GM19025 (cell line): Measurements from ENCODE around the gene FAM111B.
"Not testable (repeated sequence)": the region's sequence is repeated elsewhere in the genome, so short reads cannot be mapped to it uniquely, and the experiment has no call there.

Experiments used
- ATAC-seq: cut with Tn5 transposase; IDR thresholded peaks from one replicate; pipeline ENCODE4 v1.9.1; 2021; ENCODE audit warnings: mild to moderate bottlenecking, low read depth, moderate library complexity; ENCODE audit not compliant: unreplicated experiment

The FAM111B gene

DNA sequence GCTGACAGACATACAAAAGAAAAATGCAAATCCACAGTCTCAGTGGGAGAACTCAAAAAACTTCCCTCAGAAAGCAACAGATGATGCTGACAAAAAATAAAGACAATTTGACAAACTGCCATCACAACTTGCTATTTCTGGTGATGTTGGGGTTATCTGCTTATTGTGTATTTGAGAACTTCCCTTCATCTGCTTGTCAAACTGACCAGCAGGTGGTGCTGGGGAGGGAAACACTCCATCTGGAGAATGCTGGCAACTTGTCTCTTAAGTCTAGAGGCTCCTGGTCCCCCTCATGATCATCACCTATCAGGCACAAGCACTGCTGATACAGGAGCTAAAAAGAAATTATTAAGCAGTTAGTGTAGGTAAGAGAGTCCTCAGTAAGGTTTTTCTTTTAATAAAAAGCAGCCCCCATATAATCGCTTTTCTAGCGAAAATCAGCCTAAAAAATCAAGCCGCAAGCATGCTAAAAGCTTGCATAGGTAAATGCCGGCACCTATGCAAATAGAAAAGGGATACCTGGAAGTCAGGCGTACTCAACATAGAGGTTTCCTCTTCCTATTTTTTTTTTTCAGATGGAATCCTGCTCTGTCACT, 9.8 kb upstream of the FAM111B start:
- no peak for ATAC-seq

DNA sequence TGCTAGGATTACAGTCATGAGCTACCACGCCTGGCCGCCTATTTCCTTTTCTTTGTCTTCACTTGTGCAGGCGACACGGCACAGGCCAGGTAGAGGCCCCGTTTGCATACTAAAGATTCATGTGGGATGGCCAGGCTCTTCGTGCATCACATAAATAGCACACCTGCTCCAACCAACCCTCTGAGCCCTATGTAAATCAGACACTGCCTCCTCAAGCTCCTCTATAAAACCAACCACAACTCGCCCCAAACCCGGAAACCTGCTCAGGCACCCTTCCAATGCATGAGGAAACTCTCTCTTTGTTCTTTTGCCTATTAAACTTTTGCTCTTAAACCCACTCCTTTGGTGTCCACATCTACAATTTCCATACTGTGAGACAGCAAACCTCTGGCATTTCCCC, 9.1 kb upstream of the FAM111B start:
- not testable (repeated sequence) for ATAC-seq

DNA sequence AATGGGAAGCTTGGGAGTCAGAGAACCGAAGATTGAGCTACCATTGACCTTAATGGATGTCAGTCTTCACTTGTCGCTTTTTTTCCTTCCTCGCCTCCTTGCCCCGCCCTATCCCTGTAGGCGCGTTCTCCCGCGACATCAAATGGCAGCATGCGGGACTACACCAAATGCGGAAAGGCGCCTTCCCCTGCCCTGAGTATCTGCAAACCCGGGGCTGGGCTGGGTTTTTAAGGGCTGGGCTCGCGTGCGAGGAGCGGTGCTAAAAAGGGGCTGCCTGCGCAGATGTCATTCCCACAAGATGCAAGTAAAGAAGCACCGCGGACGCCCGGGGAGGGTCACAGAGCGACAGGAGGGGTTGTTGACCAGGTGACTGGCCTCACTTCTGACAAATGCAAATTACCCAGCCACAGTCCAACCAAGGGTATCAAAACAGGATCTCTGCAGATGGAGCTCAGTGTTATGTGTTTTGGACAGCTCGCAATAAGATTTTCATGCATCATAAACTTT, 4.7 kb upstream of the FAM111B start:
- ATAC-seq, result peak; percentile 50

DNA sequence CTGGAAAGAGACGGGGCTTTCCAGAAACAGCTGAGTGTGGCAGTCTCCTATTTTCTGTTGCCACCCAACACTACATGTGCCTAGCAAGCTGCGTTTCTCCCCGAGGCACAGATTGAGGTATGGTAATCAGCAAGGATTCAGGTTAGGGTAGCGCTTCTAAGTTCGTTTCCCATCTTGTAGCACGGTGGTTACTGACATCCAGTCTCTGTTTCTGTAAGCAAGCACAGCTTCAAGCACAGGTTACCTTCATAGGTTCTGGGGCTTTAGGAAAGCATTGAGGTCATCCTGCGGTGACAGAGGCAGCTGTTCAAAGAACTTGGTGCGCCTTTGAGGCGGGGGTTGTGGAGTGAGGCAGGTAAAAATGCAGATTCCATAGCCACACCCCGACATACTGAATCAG, 684 bp downstream of the FAM111B start:
- peak; percentile 18 for ATAC-seq

DNA sequence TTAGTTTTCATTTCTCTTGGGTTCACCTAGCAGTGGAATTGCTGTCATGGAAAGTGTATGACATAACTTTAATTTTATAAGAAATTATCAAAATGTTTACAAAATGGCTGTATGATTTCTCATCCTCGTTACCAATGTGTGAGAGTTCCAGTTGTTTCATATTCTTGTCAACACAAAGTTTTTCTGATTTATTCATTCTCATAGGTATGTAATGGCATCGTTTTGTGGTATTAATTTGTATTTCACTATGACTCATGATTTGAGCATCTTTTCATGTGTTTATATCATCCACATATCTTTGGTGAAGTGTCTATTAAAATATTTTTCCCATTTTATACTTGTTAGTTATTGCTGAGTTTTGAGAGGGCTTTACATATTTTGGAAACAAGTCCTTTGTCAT, 5.5 kb downstream of the FAM111B start:
- ATAC-seq, result no peak

DNA sequence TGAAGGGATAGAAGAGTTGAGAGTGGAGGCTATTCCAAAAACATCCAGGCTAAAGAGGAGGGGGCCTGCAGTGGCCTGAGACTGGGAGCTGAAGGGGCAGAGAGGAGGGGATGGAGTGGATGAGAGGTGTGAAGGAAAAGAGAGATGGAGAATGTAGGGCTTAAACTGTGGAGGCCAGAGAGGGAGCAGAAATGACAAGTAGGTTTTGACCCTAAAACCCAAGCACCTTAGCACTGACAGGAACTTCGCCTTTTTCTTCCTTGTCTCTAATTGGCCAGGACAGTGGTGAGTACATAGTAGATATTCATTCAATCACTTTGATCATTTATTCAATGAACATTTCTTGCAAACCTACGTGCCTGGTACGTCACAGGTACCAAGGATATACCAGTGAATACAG, 7.3 kb downstream of the FAM111B start:
- ATAC-seq, result no peak

DNA sequence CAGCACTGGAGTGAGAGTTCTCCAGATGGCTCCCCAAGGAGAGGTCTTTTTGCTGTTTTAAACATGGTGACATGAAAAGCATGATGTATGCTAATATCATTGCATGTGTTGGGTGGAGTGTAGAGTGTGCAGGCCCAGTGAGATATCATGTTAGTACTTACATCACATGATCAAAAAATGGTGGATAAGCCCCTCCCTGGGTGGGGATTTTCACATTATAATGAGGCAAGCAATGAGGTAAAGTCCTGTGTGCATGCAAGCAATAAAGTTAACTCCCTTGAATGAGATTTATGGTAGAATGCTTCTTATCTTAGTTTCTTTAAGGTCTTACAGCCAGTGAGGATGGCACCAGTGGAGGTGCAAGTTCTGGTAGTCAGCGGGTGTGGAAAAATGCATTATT, 8.5 kb downstream of the FAM111B start:
- no peak for ATAC-seq

DNA sequence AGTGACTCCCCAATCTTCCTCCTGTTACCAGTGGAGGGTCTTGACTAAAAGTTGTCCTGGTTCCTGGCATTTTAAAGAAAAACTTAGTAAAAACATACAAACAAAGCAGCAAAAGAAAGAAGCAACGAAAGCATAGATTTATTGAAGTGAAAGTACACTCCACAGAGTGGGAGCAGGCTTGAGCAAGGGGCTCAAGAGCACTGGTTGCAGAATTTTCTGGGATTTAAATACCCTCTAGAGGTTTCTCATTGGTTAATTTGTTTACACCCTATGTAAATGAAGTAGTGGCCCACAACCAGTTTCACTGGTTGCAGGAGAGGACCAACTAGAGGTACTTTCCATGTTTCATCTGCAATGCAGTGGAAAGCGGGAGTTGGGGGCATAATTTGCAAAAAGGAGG, 10.7 kb downstream of the FAM111B start:
- ATAC-seq, result no peak

DNA sequence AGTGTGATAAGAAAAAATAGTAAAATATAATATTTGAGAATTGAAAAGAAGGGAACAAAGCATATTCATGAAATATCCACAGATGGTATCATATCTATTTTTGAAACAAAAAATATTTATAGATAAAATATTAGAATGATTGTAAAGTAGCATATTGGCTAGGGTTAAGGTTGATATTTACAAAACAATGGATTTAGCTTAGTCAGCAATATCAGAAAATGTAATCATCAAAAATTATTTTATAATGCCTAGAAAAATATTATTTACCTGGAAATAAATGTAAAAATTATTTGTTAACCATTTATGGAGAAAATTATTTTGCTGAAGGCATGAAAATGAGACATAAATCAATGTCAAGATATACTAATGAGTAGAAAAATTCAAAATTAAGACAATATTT, 12.8 kb downstream of the FAM111B start:
- no peak for ATAC-seq

DNA sequence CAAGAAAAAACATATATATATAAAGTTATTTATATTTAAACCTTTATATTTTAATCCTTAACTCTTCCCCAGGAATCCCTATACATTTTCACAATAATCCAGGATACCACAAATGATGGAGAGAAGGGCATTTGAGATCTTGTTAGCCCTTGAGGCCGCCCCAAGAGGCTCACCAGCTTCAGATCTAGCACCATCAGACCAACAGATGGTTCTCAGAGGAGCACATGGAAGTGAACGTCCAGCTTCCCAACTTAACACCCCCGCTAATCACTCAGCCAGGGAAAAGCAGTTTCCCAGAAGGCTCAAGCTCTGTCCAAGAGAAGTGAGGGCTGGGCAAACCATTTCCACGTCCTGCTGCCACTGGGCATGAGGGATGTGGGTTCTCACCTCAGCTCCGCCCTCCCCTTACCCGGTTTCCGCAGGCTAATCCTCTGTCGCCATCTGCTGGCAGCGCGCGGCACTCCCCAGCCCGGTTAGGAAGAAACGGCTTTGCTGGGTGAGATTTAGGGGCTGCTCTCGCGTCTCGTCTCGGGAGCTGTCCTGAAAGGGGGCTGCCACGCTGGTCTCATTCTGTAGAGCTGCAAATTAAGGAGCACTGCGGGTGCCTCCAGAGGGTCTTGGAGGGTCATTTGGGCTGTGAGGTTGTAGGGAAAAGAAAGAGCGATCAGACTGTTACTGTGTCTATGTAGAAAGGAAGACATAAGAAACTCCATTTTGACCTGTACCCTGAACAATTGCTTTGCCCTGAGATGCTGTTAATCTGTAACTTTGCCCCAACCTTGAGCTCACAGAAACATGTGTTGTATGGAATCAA, 28.8 kb downstream of the FAM111B start:
- ATAC-seq, result peak; percentile 96

DNA sequence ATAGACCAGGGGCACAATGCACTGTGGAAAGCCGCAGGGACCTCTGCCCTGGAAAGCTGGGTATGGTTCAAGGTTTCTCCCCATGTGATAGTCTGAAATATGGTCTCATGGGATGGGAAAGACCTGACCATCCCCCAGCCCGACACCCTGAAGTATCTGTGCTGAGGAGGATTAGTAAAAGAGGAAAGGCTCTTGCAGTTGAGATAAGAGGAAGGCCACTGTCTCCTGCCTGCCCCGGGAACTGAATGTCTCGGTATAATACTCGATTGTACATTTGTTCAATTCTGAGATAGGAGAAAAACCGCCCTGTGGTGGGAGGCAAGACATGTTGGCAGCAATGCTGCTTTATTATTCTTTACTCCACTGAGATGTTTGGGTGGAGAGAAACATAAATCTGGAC, 29.5 kb downstream of the FAM111B start:
- not testable (repeated sequence) for ATAC-seq

DNA sequence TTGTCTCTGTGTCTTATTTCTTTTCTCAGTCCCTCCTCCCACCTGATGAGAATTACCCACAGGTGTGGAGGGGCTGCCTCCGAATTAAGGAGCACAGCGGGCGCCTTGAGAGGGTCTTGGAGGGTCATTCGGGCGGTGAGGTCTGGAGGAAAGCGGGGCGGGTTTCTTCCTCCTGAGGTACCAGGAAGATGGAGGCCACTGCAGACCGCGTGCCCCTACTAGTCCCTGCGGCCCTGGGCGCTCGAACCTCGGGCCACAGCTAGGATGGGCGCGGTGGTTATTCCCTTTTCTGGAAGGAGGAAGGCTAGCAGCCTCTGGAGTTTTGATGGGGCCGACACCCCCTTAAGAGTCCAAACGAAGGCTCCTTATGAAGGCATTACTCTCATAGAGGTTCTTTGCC, 30.2 kb downstream of the FAM111B start:
- ATAC-seq, result no peak

DNA sequence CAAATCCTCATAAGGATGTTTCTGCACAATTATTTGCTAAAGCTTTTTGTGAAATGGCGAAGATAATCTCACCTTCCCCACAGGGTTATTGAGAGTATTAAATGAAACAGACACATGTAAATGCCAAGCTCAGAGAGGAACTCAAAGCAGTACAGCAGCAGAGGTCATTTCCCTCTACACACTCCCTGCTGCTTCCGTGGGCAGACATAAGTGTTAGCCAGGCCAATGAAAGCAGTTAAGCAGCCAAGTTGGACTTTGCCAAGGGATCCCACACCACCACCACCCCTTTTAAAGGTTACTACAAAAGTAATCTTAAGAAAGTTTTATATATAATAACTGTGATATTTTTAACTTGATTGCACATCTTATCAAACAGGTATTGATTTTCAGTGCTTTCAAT, 31.6 kb downstream of the FAM111B start:
- ATAC-seq, result no peak

DNA sequence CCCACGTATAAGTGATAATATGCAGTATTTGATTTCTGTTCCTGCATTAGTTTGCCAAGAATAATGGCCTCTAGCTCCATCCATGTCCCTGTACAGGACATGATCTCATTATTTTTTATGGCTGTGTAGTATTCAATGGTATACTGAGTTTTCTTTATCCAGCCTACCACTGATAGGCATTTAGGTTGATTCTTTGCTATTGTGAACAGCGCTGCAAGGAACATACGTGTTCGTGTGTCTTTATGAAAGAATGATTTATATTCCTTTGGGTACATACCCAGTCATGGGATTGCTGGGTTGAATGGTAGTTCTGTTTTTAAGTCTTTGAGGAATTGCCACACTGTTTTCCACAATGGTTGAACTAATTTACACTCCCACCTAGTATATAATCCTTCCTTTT, 34.2 kb downstream of the FAM111B start:
- no peak for ATAC-seq

DNA sequence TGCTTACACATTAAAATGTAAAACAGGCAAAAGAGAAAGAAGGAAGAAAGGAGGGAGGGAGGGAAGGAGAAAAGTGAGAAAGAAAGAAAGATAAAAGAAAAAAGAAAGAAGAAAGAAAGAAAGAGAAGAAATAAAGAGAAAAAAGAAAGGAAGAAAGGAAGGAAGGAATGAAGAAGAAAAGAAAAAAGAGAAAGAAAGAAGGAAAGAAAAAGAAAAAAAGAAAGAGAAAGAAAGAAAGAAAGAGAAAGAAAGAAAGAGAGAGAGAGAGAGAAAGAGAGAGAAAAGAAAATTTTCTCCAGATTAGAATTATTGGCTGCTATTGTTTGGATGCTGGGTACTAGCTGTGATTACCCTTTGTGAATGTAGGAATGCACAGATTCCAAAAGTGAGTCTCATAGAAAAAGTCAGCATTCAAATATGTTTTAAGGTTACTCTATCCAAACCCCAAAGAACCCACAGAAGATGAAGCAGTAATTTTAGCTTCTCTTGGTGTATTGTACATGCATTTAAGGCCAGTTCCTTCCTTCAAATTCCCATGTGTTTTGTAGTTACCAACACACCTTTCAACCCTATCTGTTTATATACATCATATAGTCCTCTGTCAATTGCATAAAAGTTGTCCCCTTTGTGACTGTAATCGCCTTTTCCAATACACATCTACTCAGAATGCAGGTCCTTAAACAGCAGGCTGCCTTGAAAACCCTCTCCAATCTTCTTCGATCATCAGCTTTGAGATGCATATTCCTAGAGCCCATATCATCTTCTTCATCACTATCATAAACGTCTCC, 34.8 kb downstream of the FAM111B start:
- no peak for ATAC-seq

DNA sequence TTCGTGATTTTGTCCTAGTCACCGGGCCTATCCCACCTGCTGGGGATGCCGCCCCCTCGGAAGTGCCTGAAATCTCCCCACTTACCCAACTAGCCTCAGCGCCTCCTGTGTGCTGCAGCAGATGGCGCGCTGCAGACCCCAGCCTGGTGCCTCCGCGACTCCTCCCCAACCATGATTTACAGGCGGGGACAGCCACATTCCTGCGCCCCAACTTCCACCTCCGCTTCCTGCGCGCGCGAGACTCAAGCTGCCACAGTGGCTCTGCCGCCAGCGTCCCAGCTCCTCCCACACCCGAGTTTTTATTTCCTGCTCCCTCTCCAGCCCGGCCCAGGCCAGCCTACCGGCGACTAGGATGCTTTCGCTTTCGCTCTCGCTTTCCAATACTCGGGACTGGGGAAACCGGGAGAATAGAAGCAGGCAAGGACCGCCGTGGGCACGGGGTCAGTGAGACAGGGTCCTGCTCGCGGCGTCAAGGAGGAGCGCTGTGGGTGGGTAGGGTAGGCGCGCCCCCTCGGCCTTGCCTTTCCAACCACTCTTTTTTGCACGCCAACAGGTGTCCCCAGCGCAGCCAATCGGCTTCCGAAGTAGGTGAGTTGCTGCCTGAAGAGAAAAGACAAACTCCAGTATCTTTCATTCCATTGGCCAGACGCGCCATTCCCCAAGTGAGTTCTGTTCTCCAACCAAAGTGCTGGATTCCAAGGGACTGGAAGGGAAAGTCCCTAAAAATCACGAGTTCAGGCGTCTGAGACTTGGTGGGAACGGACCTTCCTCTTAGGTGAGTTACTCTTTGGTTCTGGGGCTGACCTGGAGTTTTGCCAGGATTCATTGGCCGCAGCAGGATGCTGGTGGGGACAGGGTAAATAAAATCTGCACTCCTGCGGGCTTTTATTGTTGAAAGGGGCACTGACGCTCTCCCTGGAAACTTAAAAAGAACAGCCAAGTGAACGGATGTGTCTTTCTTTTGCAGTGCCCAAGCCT, 35.8 kb downstream of the FAM111B start, which contains the start of gene FAM111A:
FAM111A (plus strand) TSS at position 327 of the 978 bp plus-strand sequence. CDS start 6,017 bp downstream, outside the sequence.
- peak; percentile 75 for ATAC-seq

DNA sequence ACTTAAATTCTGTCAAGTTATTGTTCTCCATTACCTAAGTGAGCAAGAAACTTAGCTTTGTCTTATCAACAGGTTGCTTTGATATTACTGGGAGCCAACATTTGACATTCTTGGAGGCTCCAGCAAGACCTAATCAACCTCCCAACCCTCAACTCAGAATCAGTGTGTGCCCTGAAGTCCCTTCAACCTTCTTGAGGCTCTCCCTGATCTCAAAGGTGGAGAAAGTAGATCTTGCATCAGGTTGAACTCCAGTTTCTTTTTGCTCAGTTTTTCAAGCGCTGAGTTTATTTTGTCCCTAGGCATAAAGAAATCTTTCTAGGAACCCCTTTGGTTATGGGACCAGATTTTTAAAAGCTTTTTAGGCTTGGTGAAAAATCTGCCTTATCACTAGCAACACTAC, 37.1 kb downstream of the FAM111B start:
- no peak for ATAC-seq

DNA sequence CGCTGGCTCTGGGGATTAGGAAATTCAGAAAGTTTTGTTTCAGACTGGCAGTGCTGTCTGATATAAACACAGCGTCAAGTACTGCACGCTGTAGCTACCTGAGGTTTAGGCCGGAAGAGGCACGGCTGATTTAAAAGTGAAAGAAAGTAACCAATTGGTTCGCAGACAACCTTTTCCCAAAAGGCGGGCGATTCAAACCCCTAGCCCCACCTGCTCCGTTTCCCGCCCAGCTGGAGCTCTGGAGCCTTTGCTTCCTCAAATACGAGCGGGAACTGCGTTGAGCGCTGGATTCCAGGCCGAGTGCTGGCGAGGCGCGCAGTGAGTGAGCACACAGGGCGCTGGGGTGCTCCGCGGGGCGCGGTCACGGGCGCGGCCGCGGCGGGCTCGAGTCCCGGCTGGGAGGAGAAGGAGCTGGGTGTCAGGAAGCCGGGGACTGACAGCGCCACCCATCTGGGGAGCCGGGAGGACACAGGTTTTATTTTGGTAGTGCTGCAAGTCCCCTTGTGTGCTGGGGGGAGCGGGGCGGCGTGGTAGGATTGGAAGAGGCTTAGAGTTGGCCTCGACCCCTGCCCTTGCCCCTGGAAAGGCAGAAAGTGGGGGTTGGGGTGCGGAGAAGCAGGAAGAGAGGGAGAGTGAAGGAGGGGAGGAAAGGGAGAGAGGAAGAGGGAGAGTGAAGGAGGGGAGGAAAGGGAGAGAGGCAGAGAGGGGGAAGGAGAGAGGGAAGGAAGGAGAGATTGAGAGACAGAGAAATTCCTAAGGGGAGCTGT, 37.7 kb downstream of the FAM111B start:
- peak; percentile 50 for ATAC-seq

DNA sequence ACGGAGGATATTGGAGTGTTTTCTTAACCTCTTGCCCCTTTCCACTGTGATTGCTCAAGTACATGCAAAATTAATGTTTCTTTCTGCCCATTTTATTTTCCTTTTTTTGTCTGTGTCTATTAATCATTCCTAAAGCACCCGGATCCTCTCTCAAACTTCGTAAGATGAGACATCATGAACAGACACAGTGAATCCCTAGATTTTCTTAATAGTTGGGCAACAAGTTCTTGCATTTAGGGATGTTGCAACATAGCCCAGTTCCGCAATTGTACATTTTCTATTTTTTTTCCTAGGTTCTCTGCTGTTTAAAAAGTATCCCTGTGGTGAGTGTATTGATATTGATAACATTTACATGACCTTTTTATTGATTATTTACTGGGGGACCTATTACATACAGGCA, 38.5 kb downstream of the FAM111B start:
- no peak for ATAC-seq
